GM10248 (cell line): ENCODE data around the gene EPHB1.

Experiments
- CTCF ChIA-PET: fragments of 300-600 bp; sonication (Branson Sonifier 250); formaldehyde crosslinking; extraction: SDS; loops from one replicate; lab custom pipeline; 2021; ENCODE audit warnings: antibody characterized with exemption; lab: Yijun Ruan, JAX
- POLR2A ChIA-PET: fragments of 350-650 bp; sonication (Branson Sonifier 250); formaldehyde crosslinking; extraction: SDS; loops from one replicate; lab custom pipeline; 2020; ENCODE audit warnings: antibody characterized with exemption; lab: Yijun Ruan, JAX
- DNase-seq: peaks from one replicate; pipeline ENCODE4 v3.0.0; 2012; ENCODE audit errors: extremely low spot score
- TF ChIP-seq, protein P1 (sequence below): IDR thresholded peaks from 2 replicates; pipeline ENCODE4 v1.5.1; 2012; ENCODE audit warnings: mild to moderate bottlenecking, low read depth; ENCODE audit errors: extremely low read depth, missing control alignments, control extremely low read depth

The EPHB1 gene

DNA sequence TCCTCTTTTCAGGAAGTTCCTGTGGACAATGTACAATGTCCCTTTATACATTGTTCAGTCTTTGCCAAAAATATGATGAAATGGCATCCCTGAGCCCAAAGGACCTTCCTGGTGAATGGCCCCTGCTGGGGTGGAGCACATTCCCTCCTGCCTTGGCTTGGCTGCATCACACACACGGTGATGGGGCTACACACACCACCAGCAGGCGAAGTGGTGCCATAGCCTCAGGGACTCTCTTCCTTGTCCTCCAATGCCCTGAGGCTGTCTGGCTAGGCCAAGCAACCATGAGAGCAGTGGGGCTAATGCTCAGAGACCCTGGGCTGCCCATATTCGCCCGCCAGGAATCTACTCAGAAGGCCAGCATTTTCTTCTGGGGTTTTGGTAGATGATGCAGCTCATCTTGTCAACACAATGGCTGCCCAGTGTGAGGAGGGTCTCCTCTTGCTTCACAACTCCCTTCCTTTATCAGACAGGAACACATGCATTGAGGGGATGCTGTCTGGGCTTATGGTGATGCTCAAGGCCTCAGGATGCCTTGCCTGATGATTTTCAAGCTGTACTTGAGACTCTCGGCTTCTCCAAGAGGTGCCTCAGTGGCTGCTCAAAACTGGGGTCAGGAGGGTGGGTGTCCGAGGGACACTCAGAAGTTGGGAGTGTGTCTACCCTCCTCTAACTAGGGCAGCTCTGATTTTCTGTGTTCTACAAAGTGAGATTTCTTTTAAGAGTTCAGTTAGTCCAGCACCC lies 40.9 kb upstream of the EPHB1 start:
- ChIA-PET POLR2A (no interaction called here), CTCF (interaction anchor here (0.6 to 4.5 kb wide), 13 partner anchors 9 to 153 kb away, joined by 3 to 30 read pairs (median 4); no protein-coding TSS in a partner anchor)
- TF ChIP-seq, protein P1, sequence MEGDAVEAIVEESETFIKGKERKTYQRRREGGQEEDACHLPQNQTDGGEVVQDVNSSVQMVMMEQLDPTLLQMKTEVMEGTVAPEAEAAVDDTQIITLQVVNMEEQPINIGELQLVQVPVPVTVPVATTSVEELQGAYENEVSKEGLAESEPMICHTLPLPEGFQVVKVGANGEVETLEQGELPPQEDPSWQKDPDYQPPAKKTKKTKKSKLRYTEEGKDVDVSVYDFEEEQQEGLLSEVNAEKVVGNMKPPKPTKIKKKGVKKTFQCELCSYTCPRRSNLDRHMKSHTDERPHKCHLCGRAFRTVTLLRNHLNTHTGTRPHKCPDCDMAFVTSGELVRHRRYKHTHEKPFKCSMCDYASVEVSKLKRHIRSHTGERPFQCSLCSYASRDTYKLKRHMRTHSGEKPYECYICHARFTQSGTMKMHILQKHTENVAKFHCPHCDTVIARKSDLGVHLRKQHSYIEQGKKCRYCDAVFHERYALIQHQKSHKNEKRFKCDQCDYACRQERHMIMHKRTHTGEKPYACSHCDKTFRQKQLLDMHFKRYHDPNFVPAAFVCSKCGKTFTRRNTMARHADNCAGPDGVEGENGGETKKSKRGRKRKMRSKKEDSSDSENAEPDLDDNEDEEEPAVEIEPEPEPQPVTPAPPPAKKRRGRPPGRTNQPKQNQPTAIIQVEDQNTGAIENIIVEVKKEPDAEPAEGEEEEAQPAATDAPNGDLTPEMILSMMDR = no peak
- DNase-seq = no peak

DNA sequence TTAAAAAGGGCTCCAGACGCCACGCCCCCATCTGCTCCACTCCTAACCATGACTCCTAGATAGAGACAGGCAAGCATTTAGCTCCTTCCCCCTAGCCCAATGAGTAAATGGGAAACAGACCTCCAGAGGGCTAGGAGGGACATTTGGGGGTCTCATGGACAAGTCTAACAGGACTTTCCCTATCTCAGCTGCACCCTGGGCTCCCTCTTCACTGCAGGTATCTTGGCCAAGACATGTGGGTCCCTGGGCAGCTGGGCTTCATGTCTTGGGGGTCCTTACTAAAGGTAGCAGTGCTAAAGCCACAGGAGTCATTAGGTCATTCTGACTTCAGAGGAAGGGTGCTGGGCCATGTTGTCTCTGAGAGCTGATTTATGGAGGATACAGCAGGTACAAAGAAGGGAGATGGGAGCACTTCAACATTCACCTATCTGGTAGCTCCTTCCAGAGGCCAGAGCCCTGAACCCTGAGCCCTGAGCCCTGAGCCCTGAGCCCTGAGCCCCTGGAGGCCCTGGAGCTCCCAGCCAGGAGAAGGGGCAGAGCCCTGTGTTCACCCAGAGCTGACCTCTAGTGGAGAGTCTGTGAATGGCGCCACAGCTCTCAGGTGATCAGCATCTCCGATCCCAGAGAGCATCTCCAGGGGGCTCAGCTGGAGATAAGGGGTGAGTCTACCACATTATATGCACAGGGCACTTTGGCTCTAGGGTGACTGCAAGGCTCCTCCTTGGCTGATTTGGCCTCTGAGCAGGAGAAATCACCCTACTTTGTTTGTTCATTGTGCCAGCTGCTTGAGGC lies 40.1 kb upstream of the EPHB1 start:
- ChIA-PET CTCF (interaction anchor here (0.6 to 4.5 kb wide), 18 partner anchors 8 to 157 kb away, joined by 3 to 30 read pairs (median 4); no protein-coding TSS in a partner anchor), POLR2A (no interaction called here)
- TF ChIP-seq, protein P1 = peak; percentile 69
- peak; percentile 67 for DNase-seq

DNA sequence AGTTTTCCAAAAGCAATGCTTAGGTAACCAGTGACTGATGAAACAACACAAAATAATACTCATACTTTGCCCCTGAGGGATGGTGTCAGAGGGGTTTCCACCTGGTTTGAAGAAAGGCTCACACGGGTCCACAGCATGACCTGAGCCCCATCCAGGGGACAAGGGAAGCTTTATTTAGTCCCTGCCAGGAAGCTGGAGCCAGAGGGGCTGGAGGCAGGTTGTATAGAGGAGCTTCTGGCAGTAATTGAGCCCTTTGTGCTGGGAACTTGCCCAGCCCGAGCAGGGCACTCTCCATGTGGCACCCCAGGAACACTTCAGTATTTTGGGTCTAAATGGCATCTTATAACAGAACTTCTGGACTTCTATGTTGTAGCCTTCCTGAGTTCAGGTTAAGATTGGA lies 39.2 kb upstream of the EPHB1 start:
- ChIA-PET CTCF (interaction anchor here (0.8 to 4.5 kb wide), 12 partner anchors 8 to 158 kb away, joined by 3 to 30 read pairs (median 5); no protein-coding TSS in a partner anchor), POLR2A (no interaction called here)
- TF ChIP-seq, protein P1 = no peak
- no peak for DNase-seq

DNA sequence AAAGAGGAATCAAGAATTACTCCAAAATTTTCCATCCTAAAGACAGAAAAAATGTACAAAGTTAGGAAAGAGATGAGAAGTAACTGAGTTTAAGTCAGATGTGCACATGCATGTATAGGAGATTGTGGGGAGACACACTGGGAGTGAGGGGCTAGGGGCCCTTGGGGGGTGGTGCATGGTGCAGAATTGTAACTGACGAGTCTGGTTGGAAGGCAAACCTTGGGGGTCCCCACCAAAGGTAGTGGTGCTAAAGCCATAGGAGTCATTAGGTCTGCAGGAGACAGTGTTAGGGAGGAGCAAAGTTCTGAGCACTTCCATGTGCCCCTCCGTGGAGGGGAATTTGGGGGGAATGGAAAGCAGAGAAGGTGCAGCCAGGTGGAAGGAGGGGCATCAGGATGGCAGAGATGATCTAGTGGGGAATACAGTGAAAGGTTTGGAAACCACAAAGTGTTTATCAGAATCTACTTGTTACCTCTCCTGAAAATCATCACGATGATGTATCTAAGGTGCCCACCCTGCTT lies 37.5 kb upstream of the EPHB1 start:
- TF ChIP-seq, protein P1 = no peak
- ChIA-PET POLR2A (no interaction called here), CTCF (no interaction called here)
- DNase-seq = no peak

DNA sequence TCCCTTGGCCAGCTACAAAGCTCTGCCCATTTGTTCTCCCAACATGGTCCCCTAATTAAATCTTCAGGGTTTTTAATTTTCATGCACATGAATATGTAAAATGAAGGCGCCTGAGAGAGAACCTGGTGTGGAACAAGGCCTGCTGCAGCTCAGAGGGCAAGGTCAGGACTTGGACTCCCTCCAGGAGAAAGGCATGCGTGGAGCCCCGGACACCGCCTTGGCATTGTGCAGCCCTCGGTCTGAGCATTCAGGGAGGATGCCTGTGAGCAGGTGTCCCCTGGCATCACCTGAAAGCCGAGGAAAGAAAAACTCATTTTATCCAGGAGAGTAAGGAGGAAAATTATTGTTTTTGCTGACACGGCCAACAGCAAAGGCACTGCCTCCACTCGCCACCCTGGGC lies 33.8 kb upstream of the EPHB1 start:
- CTCF ChIA-PET = interaction anchor here (0.8 kb wide), 1 partner anchor 11 kb away, joined by 4 read pairs; no protein-coding TSS in a partner anchor
- no peak for DNase-seq
- TF ChIP-seq, protein P1 = no peak
- POLR2A ChIA-PET = no interaction called here

DNA sequence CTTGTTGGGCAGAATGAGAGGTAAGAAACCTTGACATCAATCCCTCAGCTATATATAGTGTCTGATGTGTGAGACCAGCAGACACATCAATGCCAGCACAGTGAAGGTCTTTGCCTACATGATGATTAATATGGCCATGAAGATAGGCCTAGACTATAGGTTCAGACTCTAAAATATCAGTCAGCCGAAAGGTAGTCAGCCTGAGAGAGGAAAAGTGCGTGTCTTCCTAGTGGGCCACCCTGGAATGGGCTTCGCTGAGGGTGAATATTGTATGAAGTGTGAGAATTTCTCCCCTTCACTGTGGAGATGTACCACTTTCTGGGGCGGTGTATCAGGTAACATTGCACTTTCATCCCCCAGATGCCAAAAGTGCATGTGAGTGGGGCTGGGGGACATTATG lies 33.0 kb upstream of the EPHB1 start:
- no peak for DNase-seq
- ChIA-PET CTCF (no interaction called here), POLR2A (no interaction called here)
- TF ChIP-seq, protein P1 = no peak
